Measurements from ENCODE around the gene POLR2H. TPM values are rescaled to one million over a fixed set of nuclear protein-coding genes. Genes with fewer than 3 reads are reported as not detected.

POLR2H gene
- polyA plus RNA-seq, 1 donor (not counting 4 experiments of a cell fraction or from before 2014, with no cell fraction given): 202 TPM

DNA sequence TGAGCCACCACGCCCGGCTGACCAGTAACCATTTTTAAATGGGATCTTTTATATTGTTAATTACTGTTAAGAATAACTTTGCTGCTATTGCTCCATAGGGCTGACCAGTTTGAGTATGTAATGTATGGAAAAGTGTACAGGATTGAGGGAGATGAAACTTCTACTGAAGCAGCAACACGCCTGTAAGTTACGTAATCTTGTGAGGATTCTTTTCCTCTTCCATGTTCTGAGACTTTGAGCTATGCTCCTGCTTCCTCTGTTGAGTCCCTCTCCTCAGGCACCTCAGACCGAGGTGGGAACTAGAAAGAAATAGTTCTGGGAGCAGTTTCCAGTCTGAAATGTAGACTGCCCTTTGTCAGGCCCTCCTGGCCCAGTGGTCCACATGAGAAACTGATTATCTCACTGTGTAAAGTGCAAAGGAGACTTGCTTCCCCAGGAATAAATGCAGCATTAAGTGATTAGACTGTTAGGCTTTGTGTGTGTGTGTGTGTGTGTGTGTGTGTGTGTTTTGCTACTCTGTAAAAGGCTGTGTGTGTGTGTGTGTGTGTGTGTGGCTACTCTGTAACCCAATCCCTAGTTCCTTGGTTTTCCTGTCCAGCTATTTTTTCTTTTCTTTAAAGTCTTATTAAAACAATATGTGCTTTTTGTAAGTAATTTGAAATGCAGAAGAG, 5.2 kb downstream of the POLR2H start:
- no peaks in the 10 kb centered on the region for H3K27me3 ChIP-seq (ENCODE audit: control insufficient read depth, extremely low read depth, insufficient read depth, low read length)
- no peaks in the 10 kb centered on the region for H3K9me3 ChIP-seq (ENCODE audit: control insufficient read depth, low read depth, low read length)
- H3K4me1 ChIP-seq (ENCODE audit: control insufficient read depth, extremely low read depth, insufficient read depth, low read length): peaks cover 16% of the 10 kb centered on the region
- FAIRE-seq: no peak
- dilution Hi-C loops (cut with MboI; ENCODE audit: extremely low pct_ligation_motif_present, low sequenced_read_pairs): no loop called here
- H3K4me3 ChIP-seq (ENCODE audit: control insufficient read depth in 2 of 3, extremely low read depth in 1 of 3, insufficient read depth in 2 of 3, low read depth in 1 of 3, low read length in 3 of 3): no peak overlapping the region
- H3K9me1 ChIP-seq (ENCODE audit: control insufficient read depth, extremely low read depth, insufficient read depth, low read length): no peaks in the 10 kb centered on the region
- no peaks in the 10 kb centered on the region for H4K20me1 ChIP-seq (ENCODE audit: control insufficient read depth, extremely low read depth, insufficient read depth, low read length)
- no peak for DNase-seq (ENCODE audit: low read depth, low spot score)
- no peak overlapping the region for H3K9ac ChIP-seq (ENCODE audit: control insufficient read depth, extremely low read depth, insufficient read depth, low read length)
- H3K79me2 ChIP-seq (ENCODE audit: control insufficient read depth, insufficient read depth, low read length): peaks cover 25% of the 10 kb centered on the region
- H3K27ac ChIP-seq (ENCODE audit: control insufficient read depth, insufficient read depth, low read length): no peak overlapping the region
- H2AFZ ChIP-seq (ENCODE audit: control insufficient read depth, low read length): no peak overlapping the region
- no peak overlapping the region for H3K4me2 ChIP-seq (ENCODE audit: control insufficient read depth, extremely low read depth, insufficient read depth, low read depth, low read length)
- TF ChIP-seq, protein P1, sequence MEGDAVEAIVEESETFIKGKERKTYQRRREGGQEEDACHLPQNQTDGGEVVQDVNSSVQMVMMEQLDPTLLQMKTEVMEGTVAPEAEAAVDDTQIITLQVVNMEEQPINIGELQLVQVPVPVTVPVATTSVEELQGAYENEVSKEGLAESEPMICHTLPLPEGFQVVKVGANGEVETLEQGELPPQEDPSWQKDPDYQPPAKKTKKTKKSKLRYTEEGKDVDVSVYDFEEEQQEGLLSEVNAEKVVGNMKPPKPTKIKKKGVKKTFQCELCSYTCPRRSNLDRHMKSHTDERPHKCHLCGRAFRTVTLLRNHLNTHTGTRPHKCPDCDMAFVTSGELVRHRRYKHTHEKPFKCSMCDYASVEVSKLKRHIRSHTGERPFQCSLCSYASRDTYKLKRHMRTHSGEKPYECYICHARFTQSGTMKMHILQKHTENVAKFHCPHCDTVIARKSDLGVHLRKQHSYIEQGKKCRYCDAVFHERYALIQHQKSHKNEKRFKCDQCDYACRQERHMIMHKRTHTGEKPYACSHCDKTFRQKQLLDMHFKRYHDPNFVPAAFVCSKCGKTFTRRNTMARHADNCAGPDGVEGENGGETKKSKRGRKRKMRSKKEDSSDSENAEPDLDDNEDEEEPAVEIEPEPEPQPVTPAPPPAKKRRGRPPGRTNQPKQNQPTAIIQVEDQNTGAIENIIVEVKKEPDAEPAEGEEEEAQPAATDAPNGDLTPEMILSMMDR (optimal IDR thresholded peaks at IDR 0.05 in 1 of 3, IDR thresholded peaks at IDR 0.05 in 1 of 3, conservative IDR thresholded peaks at IDR 0.05 in 1 of 3; ENCODE audit: extremely low read depth in 1 of 3, insufficient read depth in 2 of 3, low read length in 3 of 3): no peak
- TF ChIP-seq EZH2 (IDR thresholded peaks at IDR 0.05; ENCODE audit: low read length): no peak
- peaks cover 25% of the 10 kb centered on the region in 2 experiments for H3K36me3 ChIP-seq (ENCODE audit: control insufficient read depth in 2 of 2, extremely low read depth in 1 of 2, insufficient read depth in 2 of 2, low read length in 2 of 2)

DNA sequence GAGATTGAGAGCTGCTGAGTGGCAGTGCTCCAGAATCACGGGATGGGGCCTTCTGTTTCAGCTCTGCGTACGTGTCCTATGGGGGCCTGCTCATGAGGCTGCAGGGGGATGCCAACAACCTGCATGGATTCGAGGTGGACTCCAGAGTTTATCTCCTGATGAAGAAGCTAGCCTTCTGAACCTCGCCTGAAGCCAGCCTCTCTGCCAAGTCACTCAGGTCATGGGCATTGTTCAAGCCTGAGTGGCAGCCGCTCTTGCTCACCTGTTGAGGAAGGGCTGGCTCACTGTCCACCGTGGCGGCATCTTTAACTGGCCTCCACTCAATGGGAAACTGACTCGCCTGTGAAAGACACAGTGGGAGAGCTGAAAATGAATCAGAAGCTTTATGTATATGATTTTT, 6.6 kb downstream of the POLR2H start:
- no peak overlapping the region for H2AFZ ChIP-seq (ENCODE audit: control insufficient read depth, low read length)
- peaks cover 23% of the 10 kb centered on the region for H3K79me2 ChIP-seq (ENCODE audit: control insufficient read depth, insufficient read depth, low read length)
- peaks cover 25% of the 10 kb centered on the region in 2 experiments for H3K36me3 ChIP-seq (ENCODE audit: control insufficient read depth in 2 of 2, extremely low read depth in 1 of 2, insufficient read depth in 2 of 2, low read length in 2 of 2)
- TF ChIP-seq, protein P1 (optimal IDR thresholded peaks at IDR 0.05 in 1 of 3, IDR thresholded peaks at IDR 0.05 in 1 of 3, conservative IDR thresholded peaks at IDR 0.05 in 1 of 3; ENCODE audit: extremely low read depth in 1 of 3, insufficient read depth in 2 of 3, low read length in 3 of 3): no peak
- no peak for TF ChIP-seq EZH2 (IDR thresholded peaks at IDR 0.05; ENCODE audit: low read length)
- H3K4me2 ChIP-seq (ENCODE audit: control insufficient read depth, extremely low read depth, insufficient read depth, low read depth, low read length): no peak overlapping the region
- H3K27me3 ChIP-seq (ENCODE audit: control insufficient read depth, extremely low read depth, insufficient read depth, low read length): no peaks in the 10 kb centered on the region
- no peak for FAIRE-seq
- no peak overlapping the region for H3K27ac ChIP-seq (ENCODE audit: control insufficient read depth, insufficient read depth, low read length)
- H3K9me3 ChIP-seq (ENCODE audit: control insufficient read depth, low read depth, low read length): no peaks in the 10 kb centered on the region
- peaks cover 16% of the 10 kb centered on the region for H3K4me1 ChIP-seq (ENCODE audit: control insufficient read depth, extremely low read depth, insufficient read depth, low read length)
- dilution Hi-C loops (cut with MboI; ENCODE audit: extremely low pct_ligation_motif_present, low sequenced_read_pairs): no loop called here
- H3K9me1 ChIP-seq (ENCODE audit: control insufficient read depth, extremely low read depth, insufficient read depth, low read length): no peaks in the 10 kb centered on the region
- DNase-seq (ENCODE audit: low read depth, low spot score): no peak
- no peak overlapping the region for H3K4me3 ChIP-seq (ENCODE audit: control insufficient read depth in 2 of 3, extremely low read depth in 1 of 3, insufficient read depth in 2 of 3, low read depth in 1 of 3, low read length in 3 of 3)
- no peak overlapping the region for H3K9ac ChIP-seq (ENCODE audit: control insufficient read depth, extremely low read depth, insufficient read depth, low read length)
- no peaks in the 10 kb centered on the region for H4K20me1 ChIP-seq (ENCODE audit: control insufficient read depth, extremely low read depth, insufficient read depth, low read length)
